ENCODE data around the gene SMARCC1.

SMARCC1 gene

DNA sequence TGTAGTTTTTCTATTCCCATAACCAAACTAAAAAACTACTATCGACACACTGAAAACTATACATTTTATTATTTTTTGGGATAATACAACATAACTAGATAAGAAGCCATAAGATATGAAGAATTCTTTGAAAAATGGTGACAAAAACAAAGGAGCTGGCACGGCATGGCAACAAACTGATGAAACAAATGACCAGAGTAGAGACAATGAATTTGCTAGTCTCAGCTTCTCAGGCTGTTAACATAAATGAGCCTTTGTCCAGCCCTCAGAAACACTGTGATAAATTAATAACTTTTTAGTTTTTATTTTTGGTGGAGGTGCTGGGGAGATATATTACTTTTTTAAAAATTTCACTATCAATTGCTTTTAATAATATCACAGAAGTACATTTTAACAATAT, 100.7 kb downstream of the SMARCC1 start:
- DNase-seq (ENCODE audit: extremely low read depth, low read depth), result no peak
- no peak overlapping the region for H3K4me3 ChIP-seq (replicated peaks; ENCODE audit: low read depth, low read length)
- TF ChIP-seq, protein P1, sequence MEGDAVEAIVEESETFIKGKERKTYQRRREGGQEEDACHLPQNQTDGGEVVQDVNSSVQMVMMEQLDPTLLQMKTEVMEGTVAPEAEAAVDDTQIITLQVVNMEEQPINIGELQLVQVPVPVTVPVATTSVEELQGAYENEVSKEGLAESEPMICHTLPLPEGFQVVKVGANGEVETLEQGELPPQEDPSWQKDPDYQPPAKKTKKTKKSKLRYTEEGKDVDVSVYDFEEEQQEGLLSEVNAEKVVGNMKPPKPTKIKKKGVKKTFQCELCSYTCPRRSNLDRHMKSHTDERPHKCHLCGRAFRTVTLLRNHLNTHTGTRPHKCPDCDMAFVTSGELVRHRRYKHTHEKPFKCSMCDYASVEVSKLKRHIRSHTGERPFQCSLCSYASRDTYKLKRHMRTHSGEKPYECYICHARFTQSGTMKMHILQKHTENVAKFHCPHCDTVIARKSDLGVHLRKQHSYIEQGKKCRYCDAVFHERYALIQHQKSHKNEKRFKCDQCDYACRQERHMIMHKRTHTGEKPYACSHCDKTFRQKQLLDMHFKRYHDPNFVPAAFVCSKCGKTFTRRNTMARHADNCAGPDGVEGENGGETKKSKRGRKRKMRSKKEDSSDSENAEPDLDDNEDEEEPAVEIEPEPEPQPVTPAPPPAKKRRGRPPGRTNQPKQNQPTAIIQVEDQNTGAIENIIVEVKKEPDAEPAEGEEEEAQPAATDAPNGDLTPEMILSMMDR (IDR thresholded peaks at IDR 0.05; ENCODE audit: low read depth, low read length, missing control alignments), result no peak

DNA sequence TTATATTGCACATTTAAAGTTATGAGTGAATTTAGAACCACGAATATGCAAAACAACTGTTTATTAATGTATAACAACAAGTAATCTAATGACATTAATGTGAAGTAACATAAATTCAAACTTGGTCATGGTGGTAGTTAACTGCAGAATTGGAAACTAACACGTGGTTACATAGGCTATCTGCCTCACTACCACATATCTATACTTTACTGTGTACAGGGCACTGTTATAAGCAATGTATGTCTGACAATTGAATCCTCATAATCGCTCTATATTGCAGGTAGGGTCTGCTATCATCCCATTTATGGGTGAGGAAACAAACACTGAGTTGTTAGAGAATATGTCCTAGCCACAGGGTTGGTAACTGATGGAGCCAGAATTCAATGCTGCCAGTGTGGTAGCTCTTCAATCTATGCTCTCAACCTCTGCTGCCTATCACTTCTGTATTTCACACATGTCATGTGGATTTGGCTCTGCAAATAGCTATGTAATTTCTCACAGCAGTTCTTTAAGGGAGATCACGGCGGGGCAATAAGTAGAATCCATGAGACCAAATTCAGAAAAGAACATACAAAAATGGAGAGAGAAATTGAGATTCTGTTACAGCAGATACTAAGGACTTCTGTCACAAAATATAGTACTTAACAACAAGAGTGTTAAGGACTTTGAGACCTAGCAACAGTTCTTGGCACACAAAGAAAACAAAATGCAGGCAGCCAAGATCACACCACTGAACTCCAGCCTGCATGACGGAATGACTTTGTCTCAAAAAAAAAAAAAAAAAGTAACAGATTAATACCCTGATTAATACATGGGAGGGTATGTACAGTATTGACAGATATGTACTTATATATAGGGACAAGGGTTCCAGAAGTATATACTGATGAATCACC, 103.0 kb downstream of the SMARCC1 start:
- H3K4me3 ChIP-seq (replicated peaks; ENCODE audit: low read depth, low read length), result no peak overlapping the region
- TF ChIP-seq, protein P1 (IDR thresholded peaks at IDR 0.05; ENCODE audit: low read depth, low read length, missing control alignments), result no peak
- no peak for DNase-seq (ENCODE audit: extremely low read depth, low read depth)

DNA sequence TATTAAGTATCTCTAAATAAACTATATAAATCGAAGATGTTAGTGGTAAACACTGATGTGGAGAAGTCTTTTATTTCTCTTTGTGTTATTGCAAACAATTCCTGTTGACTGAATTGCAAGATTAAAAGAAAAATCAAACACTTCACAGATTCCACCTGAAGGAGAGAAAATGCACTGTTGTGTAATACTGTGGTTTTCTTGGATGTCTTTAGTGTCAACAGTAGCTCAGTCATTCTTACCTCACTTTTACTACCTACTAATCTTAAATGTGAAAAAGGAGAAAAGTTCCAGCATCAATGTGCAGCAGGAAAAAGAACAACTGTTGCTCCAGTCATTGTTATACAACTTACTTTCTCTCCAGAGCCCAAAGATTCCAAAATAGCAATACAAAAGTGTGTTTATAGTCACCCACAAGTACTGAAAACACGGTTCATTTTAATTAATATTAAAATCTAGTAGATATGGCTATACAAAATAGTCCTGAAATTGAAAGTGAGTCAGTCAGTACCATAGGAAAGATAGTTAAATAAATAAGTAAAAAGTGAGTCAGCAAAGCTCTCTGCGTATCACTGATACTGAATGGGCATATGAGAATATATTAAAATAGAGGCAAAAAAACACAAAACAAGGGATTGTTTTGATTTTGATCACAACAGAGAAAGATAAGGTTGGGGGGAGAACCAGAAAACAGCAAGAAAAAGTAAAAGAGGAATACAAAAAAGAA, 112.5 kb downstream of the SMARCC1 start:
- no peak overlapping the region for H3K4me3 ChIP-seq (replicated peaks; ENCODE audit: low read depth, low read length)
- DNase-seq (ENCODE audit: extremely low read depth, low read depth), result no peak
- TF ChIP-seq, protein P1 (IDR thresholded peaks at IDR 0.05; ENCODE audit: low read depth, low read length, missing control alignments), result no peak

DNA sequence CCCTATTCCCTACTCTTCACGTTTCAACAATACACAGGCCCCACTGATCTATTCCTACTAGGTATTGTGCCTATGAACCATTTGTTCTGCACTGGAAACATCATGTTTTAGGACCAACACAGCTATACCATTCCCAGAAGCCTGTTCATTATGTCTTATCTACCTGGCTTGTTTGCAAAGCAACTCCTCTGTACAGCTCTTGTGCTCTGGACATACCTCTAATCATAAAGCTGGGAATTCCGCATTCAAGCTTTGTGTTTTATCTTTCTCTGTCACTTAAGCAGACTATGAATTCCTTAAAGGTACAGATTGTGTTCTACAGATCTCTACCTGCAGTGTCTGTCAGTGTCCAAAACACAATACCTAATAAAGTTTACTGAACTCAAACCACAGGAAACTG, 115.6 kb downstream of the SMARCC1 start:
- H3K4me3 ChIP-seq (replicated peaks; ENCODE audit: low read depth, low read length), result no peak overlapping the region
- no peak for DNase-seq (ENCODE audit: extremely low read depth, low read depth)
- TF ChIP-seq, protein P1 (IDR thresholded peaks at IDR 0.05; ENCODE audit: low read depth, low read length, missing control alignments), result no peak

DNA sequence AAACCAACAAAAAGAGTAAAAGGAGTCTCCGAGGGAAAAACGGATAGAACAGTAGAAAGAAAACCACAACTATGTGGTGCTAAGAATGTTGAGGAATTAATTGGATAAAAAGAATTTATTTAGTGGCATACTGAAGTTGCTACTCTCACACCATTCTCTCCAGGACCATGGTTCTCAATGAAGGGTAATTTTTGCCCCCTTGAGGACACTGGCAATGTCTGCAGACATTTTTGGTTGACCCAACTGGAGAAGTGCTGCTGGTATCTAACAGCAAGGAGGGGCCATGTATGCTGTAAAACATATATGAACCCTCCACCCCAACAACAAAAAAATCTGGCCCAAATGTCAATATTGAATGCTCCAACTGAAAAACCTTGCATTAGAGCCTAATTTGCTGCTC, 117.2 kb downstream of the SMARCC1 start:
- TF ChIP-seq, protein P1 (IDR thresholded peaks at IDR 0.05; ENCODE audit: low read depth, low read length, missing control alignments), result peak; percentile 23
- no peak for DNase-seq (ENCODE audit: extremely low read depth, low read depth)
- no peak overlapping the region for H3K4me3 ChIP-seq (replicated peaks; ENCODE audit: low read depth, low read length)

DNA sequence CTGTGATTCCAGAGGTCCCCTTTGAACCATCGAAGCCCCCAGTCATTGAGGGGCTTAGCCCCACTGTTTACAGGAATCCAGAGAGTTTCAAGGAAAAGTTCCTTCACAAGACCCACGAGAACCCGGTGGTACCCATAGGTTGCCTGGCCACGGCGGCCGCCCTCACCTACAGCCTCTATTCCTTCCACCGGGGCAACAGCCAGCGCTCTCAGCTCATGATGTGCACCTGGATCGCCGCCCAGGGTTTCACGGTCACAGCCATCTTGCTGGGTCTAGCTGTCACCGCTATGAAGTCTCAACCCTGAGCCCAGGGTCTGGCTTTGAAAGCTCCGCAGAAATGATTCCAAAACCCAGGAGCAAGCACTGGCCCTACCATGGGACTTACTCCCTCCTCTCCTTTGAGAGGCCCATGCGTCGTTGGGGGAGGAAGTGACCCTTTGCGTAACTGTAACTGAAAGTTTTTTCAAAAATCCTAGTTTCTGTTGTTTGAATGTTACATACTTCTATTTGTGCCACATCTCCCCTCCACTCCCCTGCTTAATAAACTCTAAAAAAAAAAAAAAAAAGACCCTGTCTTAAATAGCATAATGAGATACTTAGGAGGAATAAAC, 118.0 kb downstream of the SMARCC1 start:
- no peak overlapping the region for H3K4me3 ChIP-seq (replicated peaks; ENCODE audit: low read depth, low read length)
- no peak for DNase-seq (ENCODE audit: extremely low read depth, low read depth)
- TF ChIP-seq, protein P1 (IDR thresholded peaks at IDR 0.05; ENCODE audit: low read depth, low read length, missing control alignments), result no peak
